GF-D8 (cell line): ENCODE results near the gene LITAF.

Experiments used
- DNase-seq: peaks from one replicate; lab custom pipeline; 2025; lab: John Stamatoyannopoulos, UW

LITAF gene

GRCh38 chr16:11586856-11587642 is at the start of gene LITAF:
LITAF (minus strand) TSS chr16:11586919; CDS start chr16:11556730, 30,189 bp downstream.
- no peak for DNase-seq

DNA sequence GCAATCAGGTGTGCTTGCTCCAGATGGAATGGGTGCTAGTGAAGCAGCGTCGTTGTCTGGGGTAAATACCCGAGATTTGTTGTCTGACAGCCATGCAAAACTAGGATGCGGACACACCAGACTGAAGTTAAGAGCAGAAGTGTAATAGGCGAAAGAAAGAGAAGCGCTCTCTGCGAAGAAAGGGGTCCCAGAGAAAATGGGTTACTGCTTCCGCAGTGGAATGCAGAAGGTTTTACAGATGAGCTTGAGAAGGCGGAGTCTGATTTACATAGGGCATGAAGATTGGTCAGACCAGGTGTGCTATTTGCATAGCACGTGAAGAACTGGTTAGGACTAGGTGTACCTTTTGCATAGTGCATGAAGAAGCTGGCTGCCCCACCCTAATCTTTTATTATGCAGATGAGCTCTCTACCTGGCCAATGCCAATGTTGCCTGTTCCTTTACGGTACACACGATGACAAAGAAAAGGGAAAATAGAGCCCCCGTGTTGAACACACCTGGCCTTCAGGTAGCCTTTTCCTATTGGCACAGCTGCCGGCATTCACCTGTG is 49.5 kb upstream of the LITAF start:
- DNase-seq, result no peak

DNA sequence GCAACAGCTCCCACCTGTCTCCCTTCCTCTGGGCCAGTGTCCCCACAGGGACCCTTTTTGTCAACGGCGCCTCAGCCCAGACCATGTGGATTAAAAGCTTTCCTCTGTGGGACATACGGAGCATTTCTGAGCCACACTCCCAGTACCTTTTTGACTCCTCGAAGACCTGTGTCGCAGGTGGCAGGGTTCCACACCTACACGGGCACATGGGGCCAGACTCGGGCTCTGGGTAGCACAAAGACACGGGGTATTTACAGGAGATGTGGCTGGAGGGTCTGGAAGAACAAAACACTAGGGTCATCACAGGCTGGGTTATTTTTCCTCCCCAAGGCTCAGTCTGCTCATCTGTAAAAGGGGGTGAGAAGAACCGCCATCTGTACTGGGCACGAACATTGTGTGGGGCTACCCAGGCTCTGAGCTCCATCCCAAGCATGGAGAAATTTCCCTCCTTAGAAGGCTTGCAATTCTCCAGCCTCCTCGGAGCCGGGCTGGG is 49.0 kb upstream of the LITAF start:
- no peak for DNase-seq

DNA sequence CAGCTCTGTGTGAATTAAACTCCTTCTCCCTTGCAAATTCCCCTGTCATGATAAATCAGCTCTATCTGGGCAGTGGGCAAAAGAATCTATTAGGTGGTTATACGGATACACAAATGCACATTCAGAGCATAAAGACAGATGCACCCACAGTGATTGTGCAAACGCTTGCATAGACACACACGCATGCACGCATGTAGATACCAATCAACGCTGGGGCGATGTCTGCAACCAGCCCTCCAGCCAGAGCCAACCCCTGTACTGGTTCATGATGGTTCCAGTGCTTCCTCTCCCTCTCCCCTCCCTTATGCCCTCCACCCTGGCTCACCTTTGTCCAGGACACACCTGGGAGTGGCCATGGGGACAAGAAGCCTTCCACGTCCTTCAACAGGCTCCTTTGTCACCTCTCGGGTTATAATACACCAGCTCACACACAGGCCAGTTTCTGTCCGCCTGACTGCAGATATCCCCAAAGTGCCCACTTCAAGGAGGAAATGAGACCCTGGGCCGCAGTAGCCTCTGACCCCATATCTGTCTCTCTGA is 48.5 kb upstream of the LITAF start:
- DNase-seq, result no peak

- peak; percentile 37 for DNase-seq
Measured at GRCh38 chr16:11634312-11634711, 47.6 kb upstream of the LITAF start.

- no peak for DNase-seq
Measured at GRCh38 chr16:11633113-11633512, 46.4 kb upstream of the LITAF start.

DNA sequence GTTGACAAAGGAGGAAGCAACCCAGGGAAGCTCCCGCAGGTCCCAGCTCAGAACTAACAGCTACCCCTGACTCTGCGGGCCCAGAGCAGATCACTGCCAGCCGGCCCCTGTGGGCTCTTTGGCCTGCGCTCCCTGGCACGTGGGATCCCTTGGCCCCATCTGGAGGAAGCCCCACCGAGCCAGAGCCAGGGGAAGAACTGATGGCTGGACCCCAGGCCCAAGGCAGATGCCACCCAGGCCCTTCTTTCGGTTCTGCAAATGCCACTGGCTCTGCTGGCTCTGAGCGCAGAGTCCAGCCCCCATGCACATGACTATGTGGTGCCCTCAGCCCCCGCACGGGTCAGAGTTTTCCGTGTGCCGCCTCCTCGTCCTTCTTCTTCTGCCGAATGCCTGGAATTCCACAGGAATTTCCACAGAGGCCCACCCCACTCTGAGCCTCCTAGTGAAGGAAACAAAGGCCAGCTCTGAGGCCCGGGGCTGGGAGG is 45.8 kb upstream of the LITAF start:
- no peak for DNase-seq

GRCh38 chr16:11631214-11631613 is 44.5 kb upstream of the LITAF start:
- no peak for DNase-seq

GRCh38 chr16:11630768-11631056 is 44.0 kb upstream of the LITAF start:
- no peak for DNase-seq

- no peak for DNase-seq
Measured at GRCh38 chr16:11630046-11630767, 43.5 kb upstream of the LITAF start.

- DNase-seq, result peak; percentile 70
Measured at GRCh38 chr16:11629071-11630030, 42.6 kb upstream of the LITAF start.

DNA sequence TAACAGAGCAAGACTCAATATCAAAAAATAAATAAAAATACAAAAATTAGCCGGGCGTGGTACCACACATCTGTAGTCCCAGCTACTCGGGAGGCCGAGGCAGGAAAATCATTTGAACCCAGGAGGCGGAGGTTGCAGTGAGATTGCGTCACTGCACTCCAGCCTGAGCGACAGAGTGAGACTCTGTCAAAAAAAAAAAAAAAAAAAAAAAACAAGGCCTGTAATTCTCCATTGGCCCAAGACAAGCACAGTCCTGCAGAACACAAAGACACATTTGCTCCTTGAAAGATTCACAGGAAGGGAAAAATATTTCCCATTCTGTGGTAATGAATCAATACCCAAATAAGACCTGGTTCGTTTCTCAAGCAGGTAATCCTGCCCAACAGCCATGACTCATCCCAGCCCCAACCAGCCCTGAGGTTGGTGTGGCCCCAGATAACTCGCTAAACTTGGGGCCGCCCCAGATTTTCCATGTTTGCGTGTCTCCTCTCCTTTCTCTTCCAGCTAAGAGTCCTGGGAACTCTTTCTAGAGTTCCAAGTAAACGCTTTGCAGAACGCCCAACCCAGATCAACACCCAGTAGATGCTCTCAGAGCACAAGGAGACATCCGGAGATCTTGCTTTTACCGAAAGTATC is 41.2 kb upstream of the LITAF start:
- no peak for DNase-seq

DNA sequence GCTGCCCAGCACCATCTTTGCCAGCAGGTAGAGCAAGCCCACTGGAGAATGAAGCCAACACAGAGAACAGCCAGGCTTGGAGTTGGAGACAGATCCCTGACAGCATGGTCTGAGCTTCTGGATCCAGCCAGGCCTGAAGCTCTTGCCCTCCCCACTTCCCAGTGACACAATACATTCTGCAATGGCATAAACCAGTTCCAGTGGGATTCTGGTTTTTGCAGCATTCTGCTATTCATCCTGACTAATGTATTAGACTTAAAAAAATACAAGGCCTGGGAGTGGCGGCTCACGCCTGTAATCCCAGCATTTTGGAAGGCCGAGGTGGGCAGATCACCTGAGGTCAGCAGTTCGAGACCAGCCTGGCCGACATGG is 40.6 kb upstream of the LITAF start:
- no peak for DNase-seq

DNA sequence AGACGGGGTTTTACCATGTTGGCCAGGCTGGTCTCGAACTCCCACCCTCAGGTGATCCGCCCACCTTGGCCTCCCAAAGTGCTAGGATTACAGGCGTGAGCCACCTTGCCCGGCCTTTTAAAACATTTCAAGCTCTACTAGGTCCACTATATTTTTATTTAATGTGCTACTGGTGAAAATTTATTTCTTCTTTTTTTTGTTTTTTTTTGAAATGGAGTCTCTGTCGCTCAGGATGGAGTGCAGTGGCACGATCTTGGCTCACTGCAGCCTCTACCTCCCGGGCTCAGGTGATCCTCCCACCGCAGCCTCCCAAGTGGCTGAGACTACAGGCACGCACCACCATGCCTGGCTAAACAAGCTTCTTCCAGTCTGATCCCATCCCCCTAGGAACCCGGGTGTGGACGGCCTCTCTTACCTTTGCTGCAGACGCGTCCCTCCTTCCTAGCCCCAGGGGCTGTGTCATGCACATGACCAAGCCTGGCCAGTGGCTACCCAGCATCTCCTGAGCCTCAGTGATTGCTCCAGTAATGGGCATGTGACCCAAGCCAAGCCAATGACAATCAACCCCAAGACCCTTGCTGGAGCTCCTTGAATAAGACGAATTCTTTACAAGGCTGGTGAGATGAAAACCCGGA is 40.1 kb upstream of the LITAF start:
- DNase-seq, result no peak

DNA sequence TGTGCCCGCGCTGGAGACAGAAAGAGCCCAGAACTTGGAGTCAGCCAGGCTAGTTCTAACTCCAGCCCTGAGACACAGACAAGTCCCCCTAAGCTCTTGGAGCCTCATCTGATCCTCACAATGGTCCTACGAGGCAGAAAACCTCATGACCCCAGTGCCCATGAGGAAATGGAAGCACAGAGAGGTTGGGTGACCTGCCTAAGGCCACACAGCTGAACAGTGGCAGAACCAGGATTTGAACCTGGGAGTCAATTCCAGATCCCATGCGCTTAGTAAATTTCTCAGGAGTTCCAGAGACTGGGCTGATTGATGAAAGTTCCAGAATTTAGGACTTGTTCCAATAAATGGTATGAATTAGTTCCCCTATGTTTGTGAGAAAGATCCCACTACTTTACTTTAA is 39.0 kb upstream of the LITAF start:
- DNase-seq, result no peak

DNA sequence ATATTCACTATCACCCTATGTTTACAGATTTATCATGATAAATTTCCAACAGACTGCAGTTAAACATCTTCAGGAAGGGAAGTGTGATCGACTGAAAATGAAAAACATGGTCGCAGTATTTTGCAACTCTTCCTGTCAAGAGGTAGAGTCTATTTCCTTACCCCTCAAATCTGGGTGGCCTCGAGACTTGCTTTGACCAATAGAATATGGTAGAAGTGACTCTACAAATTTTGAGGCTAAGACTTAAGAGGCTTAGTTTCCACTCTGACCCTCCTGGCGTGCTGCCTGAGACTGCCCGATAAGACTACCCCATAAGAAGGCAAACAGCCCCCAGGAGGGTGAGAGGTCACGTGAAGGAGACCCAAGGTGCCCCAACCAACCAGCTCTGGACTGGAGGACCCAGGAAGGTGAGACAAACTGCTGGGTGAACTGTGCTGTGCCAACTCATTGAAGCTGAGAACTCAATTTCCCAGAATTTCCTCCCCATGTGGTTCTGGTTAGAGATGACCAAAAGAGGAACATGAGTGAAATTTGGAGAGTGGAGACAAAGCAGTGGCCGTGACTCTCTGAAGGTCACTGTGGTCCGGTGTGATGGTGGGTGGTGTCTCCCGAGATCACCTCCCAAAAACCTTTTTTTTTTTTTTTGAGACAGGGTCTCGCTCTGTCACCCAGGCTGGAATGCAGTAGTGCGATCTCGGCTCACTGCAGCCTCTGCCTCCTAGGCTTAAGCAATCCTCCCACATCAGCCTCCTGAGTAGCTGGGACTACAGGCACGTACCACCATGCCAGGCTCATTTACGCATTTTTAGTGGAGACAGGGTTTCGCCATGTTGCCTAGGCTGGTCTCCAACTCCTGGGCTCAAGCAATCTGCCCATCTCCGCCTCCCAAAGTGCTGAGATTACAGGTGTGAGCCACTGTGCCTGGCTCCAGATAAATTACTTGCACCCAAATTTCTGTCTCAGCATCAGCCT is 38.2 kb upstream of the LITAF start:
- DNase-seq, result peak; percentile 63

GRCh38 chr16:11624205-11624604 is 37.5 kb upstream of the LITAF start:
- DNase-seq, result no peak

GRCh38 chr16:11621920-11622651 is 35.4 kb upstream of the LITAF start:
- DNase-seq, result no peak

DNA sequence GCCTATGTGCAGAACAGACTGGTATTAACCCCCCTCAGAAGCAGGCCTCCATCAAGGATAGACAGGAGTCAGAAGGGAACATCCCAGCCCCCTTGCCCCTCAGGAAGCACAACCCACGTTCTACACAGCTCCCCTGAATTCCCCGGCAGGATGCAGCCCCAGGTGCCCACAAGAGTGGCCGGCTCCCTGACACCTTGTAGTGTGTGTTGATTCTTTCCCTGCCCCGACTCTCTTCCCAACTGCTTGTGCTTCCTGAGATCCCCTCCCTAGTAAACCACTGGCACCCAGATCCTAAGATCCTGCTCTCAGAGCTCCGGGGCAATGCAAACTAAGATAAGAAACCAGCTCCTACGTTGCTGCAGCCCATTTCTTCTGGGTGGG is 34.8 kb upstream of the LITAF start:
- DNase-seq, result no peak
